Kidney (tissue), 14 donors: ENCODE measurements around the gene DPPA3. TPM values are rescaled to one million over a fixed set of nuclear protein-coding genes. Genes with fewer than 3 reads are reported as not detected.

Experiments used
- DNase-seq, 5 donors: peaks; one replicate each; pipeline ENCODE4 v3.0.0-alpha.2; 2013 to 2020
- FAIRE-seq: peaks from 2 replicates; lab custom pipeline; 2012; peaks lifted over from hg19 to GRCh38; lab: Jason Lieb, UNC
- H3K27ac ChIP-seq, 2 donors: one replicate each; pipeline ENCODE4 v1.7.0; 2013; ENCODE audit warnings: low read depth in 2 of 2, low read length in 2 of 2, inconsistent platforms in 1 of 2
- H3K27me3 ChIP-seq: one replicate; pipeline ENCODE4 v1.7.1; 2013; ENCODE audit warnings: low read length, inconsistent platforms; ENCODE audit not compliant: control insufficient read depth, insufficient read depth
- H3K36me3 ChIP-seq, 3 donors: one replicate each; pipeline versions ENCODE4 v1.7.0 to v1.7.1; 2013; ENCODE audit warnings: low read length in 3 of 3, control low read depth in 1 of 3, inconsistent platforms in 1 of 3; ENCODE audit not compliant: insufficient read depth in 3 of 3, control insufficient read depth in 2 of 3
- H3K4me1 ChIP-seq, 3 donors: one replicate each; pipeline versions ENCODE4 v1.7.0 to v1.7.1; 2013; ENCODE audit warnings: low read length in 3 of 3, inconsistent platforms in 1 of 3, low read depth in 1 of 3; ENCODE audit not compliant: control insufficient read depth in 2 of 3, insufficient read depth in 2 of 3
- H3K4me3 ChIP-seq, 3 donors: one replicate each; pipeline versions ENCODE4 v1.7.0 to v1.8.1; 2013; ENCODE audit warnings: low read length in 3 of 3, control low read depth in 1 of 3, inconsistent platforms in 1 of 3
- H3K9ac ChIP-seq, 3 donors: one replicate each; pipeline versions ENCODE4 v1.7.0 to v1.7.1; 2013; ENCODE audit warnings: low read length in 3 of 3, control low read depth in 1 of 3, inconsistent platforms in 1 of 3
- H3K9me3 ChIP-seq, 3 donors: one replicate each; pipeline versions ENCODE4 v1.7.0 to v1.7.1; 2013; ENCODE audit warnings: low read length in 3 of 3, control low read depth in 1 of 3, inconsistent platforms in 1 of 3; ENCODE audit not compliant: control insufficient read depth in 2 of 3, insufficient read depth in 1 of 3
- CTCF ChIP-seq: IDR thresholded peaks from 3 replicates; pipeline ENCODE4 v1.5.1; 2012; ENCODE audit warnings: mild to moderate bottlenecking, moderate library complexity, borderline replicate concordance; ENCODE audit not compliant: insufficient read depth; ENCODE audit errors: extremely low read depth
- intact Hi-C: fragments of 100-400 bp; cut with DNase I; formaldehyde crosslinking; loops from one replicate; pipeline ENCODE4 v1.11.1; 2022
- polyA plus RNA-seq: library from polyadenylated mRNA; stranded (reverse); fragments of 350-450 nt; fragmentation: Illumina TruSeq; extraction: RNeasy Lipid Tissue Mini Kit (QIAGEN cat#74804); gene quantifications from one replicate; pipeline ENCODE4 v1.2.3, GENCODE V29; 2014; ENCODE audit warnings: low read depth, low replicate concordance; ENCODE audit not compliant: insufficient read depth
- total RNA-seq: library from RNA; stranded (reverse); fragmentation: NEBNext Ultra II Directional; extraction: Animal tissue kit (Norgen Biotek cat#: 25700); gene quantifications from one replicate; pipeline ENCODE4 v1.2.1, GENCODE V29; 2021
- donor health status: control.
- donor health status: control.
- donor health status: control.
- donor health status: control.
- donor health status: control.
- donor health status: DM: yes; HTN: yes; CAD: no.
- donor health status: Normal renal cell carcinoma (clear cell type).

The DPPA3 gene
- total and polyA plus RNA-seq, 2 donors from 2014 or later: not detected

DNA sequence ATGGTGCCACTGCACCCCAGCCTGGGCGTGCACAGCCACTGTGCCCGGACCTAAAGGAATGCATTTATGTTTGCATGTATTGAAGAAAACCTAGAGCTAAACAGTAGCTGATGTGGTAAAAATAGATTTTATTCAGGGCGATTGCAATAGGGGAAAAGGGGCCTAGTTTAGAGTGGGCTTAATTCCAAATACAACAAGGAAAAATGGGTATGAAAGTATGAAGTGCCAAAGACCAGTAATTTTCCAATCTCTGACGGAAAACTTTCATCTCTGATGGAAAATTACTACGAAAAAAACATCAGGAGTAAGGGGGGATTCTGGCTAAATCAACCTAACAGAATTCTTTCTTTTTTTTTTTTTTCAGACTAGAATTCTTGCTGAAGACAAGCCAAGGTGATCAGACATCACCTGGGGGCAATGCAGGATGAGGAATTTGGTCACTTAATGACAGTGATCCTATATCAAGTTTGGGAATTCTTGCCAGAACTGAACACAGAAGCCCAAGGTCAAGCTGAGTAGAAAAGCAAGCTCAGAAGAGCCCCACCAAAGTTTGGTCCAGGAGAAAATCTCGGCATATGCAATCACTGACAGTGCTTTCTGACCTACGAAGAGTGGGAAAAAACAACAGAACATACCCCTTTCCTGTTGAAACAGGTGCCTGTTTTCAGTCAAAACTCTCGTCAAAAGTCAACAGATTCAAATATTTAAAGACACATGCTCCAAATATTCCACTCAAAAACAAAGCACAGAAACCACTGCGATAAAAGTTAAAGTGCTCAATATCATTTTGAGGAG lies 31.8 kb upstream of the DPPA3 start:
- no peak for FAIRE-seq
- Histone ChIP-seq H3K4me3 (no peak overlapping the region), H3K36me3 (no peaks in the 10 kb centered on the region), H3K9ac (no peak overlapping the region), H3K4me1 (no peaks in the 10 kb centered on the region), H3K27ac (no peak overlapping the region), H3K9me3 (no peaks in the 10 kb centered on the region), H3K27me3 (no peaks in the 10 kb centered on the region)
- intact Hi-C loops: no loop called here
- no peak for TF ChIP-seq CTCF
- DNase-seq: no peak

DNA sequence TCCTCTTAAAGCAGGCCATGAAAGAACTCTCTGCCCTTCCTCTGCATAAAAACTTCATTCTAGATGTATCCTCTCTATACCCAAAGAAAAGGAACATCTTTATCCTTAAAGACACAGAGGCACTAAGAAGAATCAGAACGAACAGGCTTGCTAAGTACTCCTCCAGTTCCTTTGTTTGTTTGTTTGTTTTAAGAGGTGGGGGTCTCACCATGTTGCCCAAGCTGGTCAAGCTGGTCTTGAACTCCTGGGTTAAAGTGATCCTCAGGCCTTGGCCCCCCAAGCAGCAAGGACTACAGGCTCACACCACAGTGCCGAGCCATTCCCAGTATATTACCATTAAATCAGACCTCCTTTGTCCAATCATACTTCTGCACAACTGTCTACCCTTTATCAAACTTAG lies 29.7 kb upstream of the DPPA3 start:
- no peaks in the 10 kb centered on the region for H3K36me3 ChIP-seq
- no peak for DNase-seq
- no peaks in the 10 kb centered on the region for H3K9me3 ChIP-seq
- FAIRE-seq: no peak
- H3K4me3 ChIP-seq: no peak overlapping the region
- no peaks in the 10 kb centered on the region for H3K27me3 ChIP-seq
- TF ChIP-seq CTCF: no peak
- H3K4me1 ChIP-seq: no peaks in the 10 kb centered on the region
- no peak overlapping the region for H3K9ac ChIP-seq
- no peak overlapping the region for H3K27ac ChIP-seq
- intact Hi-C loops: no loop called here

DNA sequence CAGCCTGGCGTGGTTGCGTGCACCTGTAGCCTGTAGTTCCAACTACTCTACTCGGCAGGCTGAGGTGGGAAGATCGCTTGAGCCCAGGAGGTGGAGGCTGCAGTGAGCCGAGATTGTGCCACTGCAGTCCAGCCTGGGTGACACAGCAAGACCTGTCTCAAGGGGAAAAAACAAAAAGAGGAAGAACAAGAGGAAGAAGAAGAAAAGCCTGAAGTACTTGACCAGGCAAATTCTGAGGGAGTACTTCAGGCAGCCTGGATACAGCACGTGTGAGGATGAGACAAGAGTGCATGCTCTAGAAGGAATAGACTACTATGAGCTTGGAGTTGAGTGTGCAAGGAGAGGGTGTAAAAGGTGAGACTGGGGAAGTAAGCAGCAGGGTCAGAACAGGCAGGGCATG lies 17.4 kb upstream of the DPPA3 start:
- intact Hi-C loops: no loop called here
- Histone ChIP-seq H3K9me3 (no peaks in the 10 kb centered on the region), H3K27me3 (no peaks in the 10 kb centered on the region), H3K4me1 (no peaks in the 10 kb centered on the region), H3K9ac (no peak overlapping the region), H3K27ac (no peak overlapping the region), H3K4me3 (no peak overlapping the region), H3K36me3 (no peaks in the 10 kb centered on the region)
- no peak for DNase-seq
- TF ChIP-seq CTCF: no peak
- no peak for FAIRE-seq
